Transverse colon (tissue), 4 donors: ENCODE data around the gene RAB3C. TPM values are rescaled to one million over a fixed set of nuclear protein-coding genes. Genes with fewer than 3 reads are reported as not detected.

Experiments
- DNase-seq: peaks from one replicate; pipeline ENCODE4 v3.0.0-alpha.2; 2019
- H3K27ac ChIP-seq, 4 donors: fragments of 200-600 bp; sonication (generic); 2 replicates each; pipeline ENCODE4 v1.5.1; 2016 to 2018; ENCODE audit warnings: inconsistent platforms in 4 of 4
- H3K27me3 ChIP-seq: fragments of 200-600 bp; sonication (generic); 2 replicates; pipeline ENCODE4 v1.5.1; 2017; ENCODE audit warnings: inconsistent platforms
- H3K36me3 ChIP-seq, 4 donors: fragments of 200-600 bp; sonication (generic); 2 replicates each; pipeline ENCODE4 v1.5.1; 2017 to 2019; ENCODE audit warnings: inconsistent platforms in 4 of 4
- H3K4me1 ChIP-seq, 4 donors: fragments of 200-600 bp; sonication (generic); 2 replicates each; pipeline ENCODE4 v1.5.1; 2017 to 2020; ENCODE audit warnings: inconsistent platforms in 4 of 4
- H3K4me3 ChIP-seq, 4 donors: fragments of 200-600 bp; sonication (generic); 1 replicate in 1 of 4; 2 replicates in 3 of 4; pipeline versions ENCODE4 v1.5.1 to v1.6.1; 2017 to 2019; ENCODE audit warnings: inconsistent platforms in 4 of 4
- H3K9me3 ChIP-seq, 2 donors: fragments of 200-600 bp; sonication (generic); 2 replicates each; pipeline ENCODE4 v1.5.1; 2017 to 2019; ENCODE audit warnings: inconsistent platforms in 2 of 2
- CTCF ChIP-seq, 5 experiments: fragments of 200-600 bp in 3 of 5; fragments of 450-650 bp in 2 of 5; sonication (generic) in 3 of 5; IDR thresholded peaks; 1 replicate in 2 of 5; 2 replicates in 3 of 5; pipeline ENCODE4 v1.5.1; 2016 to 2017; ENCODE audit warnings: antibody characterized with exemption in 5 of 5, inconsistent platforms in 3 of 5, mild to moderate bottlenecking in 2 of 5, moderate library complexity in 1 of 5
- EP300 ChIP-seq: sonication (generic); formaldehyde crosslinking; IDR thresholded peaks from one replicate; pipeline ENCODE4 v1.6.1; 2017; ENCODE audit warnings: antibody characterized with exemption, low read depth
- POLR2A ChIP-seq: fragments of 450-650 bp; IDR thresholded peaks from one replicate; pipeline ENCODE4 v1.6.1; 2016; ENCODE audit warnings: antibody characterized with exemption, mild to moderate bottlenecking, moderate library complexity
- POLR2AphosphoS5 ChIP-seq, 3 donors: sonication (generic); formaldehyde crosslinking; IDR thresholded peaks; one replicate each; pipeline ENCODE4 v1.6.1; 2016; ENCODE audit warnings: antibody characterized with exemption in 3 of 3
- WGBS, 2 donors: methylation state at CpG; one replicate each; pipeline ENCODE4 v1.1.5; 2018; ENCODE audit warnings: low coverage in 1 of 2; 5-methylcytosine and 5-hydroxymethylcytosine counted together
- in situ Hi-C, 4 donors: fragments of 200-750 bp; cut with MboI; loops; one replicate each; pipeline versions ENCODE4 v1.15.0 to v1.15.1; 2017; ENCODE audit warnings: low sequenced_read_pairs in 3 of 4, low pct_ligation_motif_present in 1 of 4, low pct_unique_long_range_greater_than_20kb in 1 of 4
- intact Hi-C: fragments of 100-400 bp; cut with DNase I; formaldehyde crosslinking; loops from one replicate; pipeline ENCODE4 v1.15.1; 2023; ENCODE audit warnings: low total_unique reads
- total RNA-seq, 4 donors: library from RNA; depleted of rRNA; stranded (reverse); fragments of >200 nt; gene quantifications; one replicate each; pipeline ENCODE4 v1.1.0, GENCODE V29; 2016

The RAB3C gene
- total RNA-seq, 4 donors from 2014 or later, result 0.20 to 0.75 (median 0.51) TPM

DNA sequence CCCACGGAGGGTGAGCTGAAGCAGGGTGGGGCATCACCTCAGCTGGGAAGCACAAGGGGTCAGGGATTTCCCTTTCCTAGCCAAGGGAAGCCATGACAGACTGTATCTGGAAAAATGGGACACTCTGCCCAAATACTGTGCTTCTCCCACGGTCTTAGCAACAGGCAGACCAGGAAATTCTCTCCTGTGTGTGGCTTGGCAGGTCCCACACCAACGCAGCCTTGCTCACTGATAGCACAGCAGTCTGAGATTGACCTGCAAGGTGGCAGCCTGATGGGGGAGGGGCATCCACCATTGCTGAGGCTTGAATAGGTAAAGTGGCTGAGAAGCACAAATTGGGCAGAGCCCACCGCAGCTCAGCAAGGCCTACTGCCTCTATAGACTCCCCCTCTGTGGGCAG lies 23.2 kb downstream of the RAB3C start:
- Histone ChIP-seq H3K27me3 (no peaks in the 10 kb centered on the region), H3K9me3 (no peaks in the 10 kb centered on the region), H3K4me1 (no peaks in the 10 kb centered on the region), H3K27ac (no peak overlapping the region), H3K36me3 (no peaks in the 10 kb centered on the region), H3K4me3 (no peak overlapping the region)
- WGBS, 2 donors, result 49% methylated on average over 3 of the region's 4 CpGs; no CpG with 5 or more reads in 1 of the 2 donors
- intact Hi-C loops, result no loop called here
- no peak for TF ChIP-seq CTCF (IDR thresholded peaks at IDR 0.05)
- no peak for TF ChIP-seq POLR2AphosphoS5 (IDR thresholded peaks at IDR 0.05)
- no peak for TF ChIP-seq EP300
- TF ChIP-seq POLR2A, result no peak
- in situ Hi-C loops, result no loop called here
- DNase-seq, result no peak

DNA sequence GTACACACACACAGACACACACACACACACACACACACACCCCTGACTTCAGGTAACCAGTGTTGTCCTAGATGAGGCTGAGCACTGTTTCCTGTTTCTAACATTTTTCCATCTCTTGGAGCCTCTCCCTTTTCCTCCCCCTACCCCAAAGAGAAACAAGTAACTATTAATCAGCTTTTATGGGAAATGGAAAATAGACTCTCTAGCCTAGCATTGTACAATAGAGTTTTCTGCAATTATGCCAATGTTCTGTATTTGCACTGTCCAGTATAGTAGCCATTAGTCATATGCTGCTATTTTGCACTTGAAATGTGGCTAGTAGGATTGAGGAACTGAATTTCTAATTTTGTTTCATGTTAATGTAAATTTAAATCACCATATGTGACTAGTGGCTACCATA lies 33.1 kb downstream of the RAB3C start:
- H3K4me3 ChIP-seq, result no peak overlapping the region
- no peaks in the 10 kb centered on the region for H3K36me3 ChIP-seq
- H3K27ac ChIP-seq, result no peak overlapping the region
- in situ Hi-C loops (no loop called here), intact Hi-C loops (no loop called here)
- DNase-seq, result no peak
- H3K27me3 ChIP-seq, result no peaks in the 10 kb centered on the region
- no peaks in the 10 kb centered on the region for H3K9me3 ChIP-seq
- H3K4me1 ChIP-seq, result no peaks in the 10 kb centered on the region
- no peak for TF ChIP-seq CTCF (IDR thresholded peaks at IDR 0.05)
- no peak for TF ChIP-seq POLR2A

- in situ Hi-C loops (no loop called here), intact Hi-C loops (no loop called here)
- Histone ChIP-seq H3K9me3 (no peaks in the 10 kb centered on the region), H3K36me3 (no peaks in the 10 kb centered on the region), H3K27ac (no peak overlapping the region), H3K4me3 (no peak overlapping the region), H3K27me3 (no peaks in the 10 kb centered on the region), H3K4me1 (no peaks in the 10 kb centered on the region)
- no peak for DNase-seq
- 79 to 80% methylated on average over 1 of the region's 1 CpG for WGBS, 2 donors
- no peak for TF ChIP-seq EP300
- no peak for TF ChIP-seq POLR2A
- no peak for TF ChIP-seq POLR2AphosphoS5 (IDR thresholded peaks at IDR 0.05)
- no peak for TF ChIP-seq CTCF (IDR thresholded peaks at IDR 0.05)
Measured at GRCh38 chr5:58617241-58617640, 34.4 kb downstream of the RAB3C start.

DNA sequence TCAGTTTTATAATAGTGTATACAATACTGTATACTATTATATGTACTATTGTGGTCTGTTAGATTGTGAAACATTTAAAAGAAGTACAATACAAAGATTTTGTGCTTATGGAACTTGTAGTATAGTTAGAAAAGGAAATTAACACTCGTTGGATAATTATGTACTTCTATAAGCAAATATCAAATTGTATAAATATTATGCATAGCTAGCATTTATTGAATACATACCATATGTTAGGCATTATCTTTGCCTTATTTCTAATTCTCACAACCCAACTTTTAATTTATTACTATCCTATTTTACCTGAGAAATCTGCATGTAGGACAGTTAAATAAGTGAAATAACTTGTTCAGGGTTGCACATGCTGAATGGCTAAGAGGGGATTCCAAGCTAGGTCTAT lies 37.5 kb downstream of the RAB3C start:
- no peak for TF ChIP-seq POLR2A
- no peak for TF ChIP-seq EP300
- TF ChIP-seq CTCF (IDR thresholded peaks at IDR 0.05), result no peak
- no peak for TF ChIP-seq POLR2AphosphoS5 (IDR thresholded peaks at IDR 0.05)
- no peaks in the 10 kb centered on the region for H3K9me3 ChIP-seq
- no peaks in the 10 kb centered on the region for H3K36me3 ChIP-seq
- no peak overlapping the region for H3K4me3 ChIP-seq
- H3K27ac ChIP-seq, result no peak overlapping the region
- no peaks in the 10 kb centered on the region for H3K27me3 ChIP-seq
- H3K4me1 ChIP-seq, result no peaks in the 10 kb centered on the region
- in situ Hi-C loops (no loop called here), intact Hi-C loops (no loop called here)
- no peak for DNase-seq
- WGBS, 2 donors, result 59 to 69% methylated on average over 1 of the region's 1 CpG
